GM18858 (cell line): Measurements from ENCODE around the gene CHCHD6.

Source experiments
- ATAC-seq: cut with Tn5 transposase; IDR thresholded peaks from one replicate; pipeline ENCODE4 v1.9.1; 2021; ENCODE audit not compliant: unreplicated experiment

Gene CHCHD6

GRCh38 chr3:126956361-126956760 is 252.3 kb downstream of the CHCHD6 start:
- no peak for ATAC-seq

GRCh38 chr3:126956866-126957650 is 253.0 kb downstream of the CHCHD6 start:
- ATAC-seq: no peak

GRCh38 chr3:126957776-126958637 is 254.0 kb downstream of the CHCHD6 start:
- no peak for ATAC-seq

DNA sequence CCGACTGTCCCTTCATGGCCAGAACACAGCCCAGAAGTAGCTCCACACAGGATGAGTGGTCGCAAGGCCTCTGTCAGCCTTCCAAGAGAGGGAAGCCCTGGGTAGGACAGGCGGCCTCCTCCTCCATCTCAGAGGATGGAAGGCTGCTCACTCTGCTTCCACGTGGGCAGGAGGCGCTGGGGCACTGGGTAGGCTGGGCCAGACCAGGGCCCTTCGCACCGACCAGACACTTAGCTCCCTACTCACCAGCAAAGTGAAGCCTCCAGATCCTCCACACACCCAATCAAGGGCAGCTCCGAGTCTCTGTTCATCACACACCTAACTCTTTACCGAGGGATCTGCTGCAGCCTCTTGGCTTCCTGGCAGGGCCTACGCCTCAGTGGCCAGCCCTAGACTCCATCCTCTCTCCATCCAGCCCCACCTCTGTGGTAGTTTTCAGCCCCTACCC is 254.6 kb downstream of the CHCHD6 start:
- ATAC-seq: no peak

GRCh38 chr3:126959136-126959920 is 255.3 kb downstream of the CHCHD6 start:
- ATAC-seq: no peak

- ATAC-seq: no peak
Measured at GRCh38 chr3:126959921-126960603, 256.0 kb downstream of the CHCHD6 start.

GRCh38 chr3:126960604-126960995 is 256.6 kb downstream of the CHCHD6 start:
- no peak for ATAC-seq

DNA sequence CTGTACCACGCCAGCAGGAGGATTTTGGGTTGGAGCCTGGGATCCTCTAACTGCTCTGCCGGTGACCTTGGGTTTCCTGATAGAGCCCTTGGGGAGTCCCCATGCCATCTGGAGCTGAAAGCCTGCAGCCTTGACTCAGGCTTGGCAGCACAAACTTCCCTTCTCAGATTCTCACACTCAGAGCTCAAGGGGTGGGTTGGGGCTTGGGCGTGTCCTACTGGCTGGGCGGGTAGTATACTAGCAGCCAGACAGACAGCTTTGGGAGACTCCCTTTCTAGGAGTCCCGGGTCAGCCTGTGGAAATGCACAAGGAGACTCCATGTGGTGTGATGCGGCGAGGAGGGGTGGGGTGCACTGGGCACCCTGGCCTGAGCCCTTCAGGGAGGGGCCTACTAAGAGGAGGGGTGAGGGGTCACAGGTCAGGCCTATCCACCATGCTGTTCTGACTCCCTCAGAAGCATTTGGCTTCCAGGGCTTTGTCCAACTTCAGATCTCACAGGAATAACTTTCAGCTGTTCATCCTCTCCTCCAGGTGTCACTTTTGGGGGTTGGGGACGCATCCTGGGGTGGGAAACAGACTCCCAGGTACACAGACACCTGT is 257.3 kb downstream of the CHCHD6 start:
- no peak for ATAC-seq

DNA sequence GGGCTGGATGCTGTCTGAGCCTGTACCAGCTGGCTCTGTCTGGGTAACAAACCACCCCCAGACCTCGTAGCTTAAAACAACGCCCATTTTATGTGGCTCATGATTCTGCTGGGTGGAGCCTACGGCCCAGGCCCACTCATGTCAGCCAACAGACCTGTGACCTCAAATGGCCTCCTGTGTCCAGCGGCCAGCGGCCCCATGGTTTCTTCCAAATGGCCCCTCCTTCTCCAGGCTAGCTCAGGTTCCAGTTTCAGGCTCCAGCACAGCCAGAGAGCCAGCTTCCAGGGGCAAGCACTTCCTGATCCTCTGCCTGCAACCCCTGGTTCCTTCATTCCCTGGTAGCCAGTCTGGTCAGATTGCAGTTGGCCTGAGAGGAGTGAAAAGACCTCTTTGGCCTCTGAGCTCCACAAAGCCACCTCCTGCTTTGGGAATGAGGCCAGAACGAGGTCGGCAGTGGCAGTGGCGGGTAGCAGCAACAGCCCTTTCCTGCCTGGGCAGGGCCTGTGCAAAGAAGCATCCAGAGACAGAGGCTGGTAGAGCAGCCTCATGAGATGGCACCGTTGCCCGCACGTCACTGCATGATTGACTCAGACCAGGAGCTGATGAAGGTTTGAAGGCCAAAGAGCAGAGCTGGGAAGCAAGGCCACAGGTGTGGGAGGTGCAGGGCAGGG is 257.9 kb downstream of the CHCHD6 start:
- ATAC-seq: no peak

GRCh38 chr3:126962756-126963155 is 258.7 kb downstream of the CHCHD6 start:
- ATAC-seq: no peak

GRCh38 chr3:126963261-126964190 is 259.5 kb downstream of the CHCHD6 start:
- ATAC-seq: no peak

DNA sequence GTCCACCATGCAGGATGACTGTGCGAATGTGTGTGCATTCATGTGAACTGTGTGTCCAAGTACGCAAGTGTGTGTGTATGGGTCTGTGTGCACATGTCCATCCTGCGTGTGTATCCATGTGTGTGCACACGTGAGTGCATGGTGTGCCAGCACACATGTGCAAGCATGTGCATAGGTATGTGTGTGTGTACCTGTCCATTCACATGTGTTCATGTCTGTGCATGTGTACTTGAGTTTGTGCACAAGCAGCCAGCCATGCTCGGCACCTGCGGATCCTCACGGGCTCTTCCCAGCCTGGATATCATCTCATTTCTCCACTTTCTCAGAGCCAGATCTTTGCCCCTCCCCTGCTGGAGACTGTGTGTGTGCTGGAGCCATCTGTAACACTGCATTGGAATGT is 260.2 kb downstream of the CHCHD6 start:
- no peak for ATAC-seq

DNA sequence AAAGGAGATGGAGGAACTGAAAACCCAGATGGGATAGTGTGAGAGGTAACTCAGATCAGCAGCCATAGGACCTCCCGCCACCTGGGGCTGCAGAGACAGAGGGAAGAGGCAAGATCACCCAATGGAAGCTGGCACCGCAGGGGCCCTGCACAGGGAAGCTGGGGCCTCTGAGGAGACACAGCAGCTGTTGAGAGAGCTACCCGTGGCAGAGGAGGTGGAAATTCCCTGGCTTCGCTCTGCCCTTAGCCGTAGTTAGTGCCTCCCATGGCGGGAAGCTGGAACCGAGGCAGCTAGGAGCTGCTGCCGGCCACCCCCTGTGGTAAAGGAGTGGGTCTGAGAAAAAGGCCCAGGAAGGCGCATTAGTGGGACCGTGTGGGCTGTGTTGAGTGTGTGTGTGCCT is 260.9 kb downstream of the CHCHD6 start:
- ATAC-seq: no peak

DNA sequence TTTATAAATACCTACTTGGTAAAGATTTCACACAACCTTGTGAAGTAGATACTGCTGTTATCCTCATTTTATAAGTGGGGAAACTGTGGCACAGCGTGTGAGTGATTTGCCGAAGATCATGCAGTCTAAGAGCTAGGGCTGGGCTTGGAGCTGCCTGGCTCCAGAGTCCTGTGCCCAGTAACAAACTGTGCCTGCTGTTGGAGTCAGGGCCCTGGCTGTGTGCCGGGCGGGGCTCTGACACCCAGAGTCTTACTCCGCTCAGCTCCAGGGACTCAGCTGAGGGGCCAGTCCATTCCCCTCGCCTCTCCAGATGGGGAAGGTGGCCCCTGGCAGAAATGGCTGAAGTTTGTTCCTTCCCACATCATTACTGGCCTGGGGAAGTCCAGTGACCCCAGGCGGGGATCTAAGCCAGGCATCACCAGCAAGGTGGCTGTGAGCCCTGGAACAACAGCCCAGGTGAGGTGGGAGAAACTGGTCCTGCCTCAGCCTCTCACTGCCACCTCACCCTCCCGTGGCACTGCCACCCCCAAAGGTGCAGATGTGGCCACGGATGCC is 261.6 kb downstream of the CHCHD6 start:
- no peak for ATAC-seq

- ATAC-seq: no peak
Measured at GRCh38 chr3:126967386-126967785, 263.3 kb downstream of the CHCHD6 start.

GRCh38 chr3:126968391-126969390 is 264.7 kb downstream of the CHCHD6 start:
- no peak for ATAC-seq

DNA sequence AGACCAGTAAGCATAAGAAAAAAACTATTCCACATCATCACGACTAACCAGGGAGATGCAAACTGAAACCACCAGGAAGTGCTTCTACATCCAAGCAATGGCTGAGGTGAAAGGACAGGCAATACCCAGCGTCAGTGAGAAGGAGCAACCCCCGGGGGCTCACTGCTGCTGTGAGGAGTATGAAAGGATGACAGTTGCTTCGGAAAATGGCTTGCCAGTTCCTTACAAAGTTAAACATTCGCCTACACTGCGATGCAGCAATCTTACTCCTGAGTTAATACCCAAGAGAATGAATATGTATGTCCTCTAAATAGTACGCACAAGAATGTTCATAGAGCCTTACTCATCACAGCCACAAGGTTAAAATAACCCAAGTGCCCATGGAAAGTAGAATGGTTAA is 265.5 kb downstream of the CHCHD6 start:
- no peak for ATAC-seq
